Fibroblast of lung (primary cell): ENCODE data around the gene CTBP2. TPM values are rescaled to one million over a fixed set of nuclear protein-coding genes. Genes with fewer than 3 reads are reported as not detected.

Experiments
- DNase-seq, 2 donors: peaks; one replicate each; pipeline versions ENCODE4 v3.0.0 to v3.0.0-alpha.2; 2010; ENCODE audit warnings: low read depth in 2 of 2
- H2AFZ ChIP-seq: 2 replicates; pipeline ENCODE4 v1.5.1; 2012; ENCODE audit warnings: low read length, control low read depth, inconsistent platforms
- H3K27ac ChIP-seq: 2 replicates; pipeline ENCODE4 v1.5.1; 2011; ENCODE audit warnings: low read length, control low read depth; ENCODE audit not compliant: insufficient read depth
- H3K27me3 ChIP-seq: 2 replicates; pipeline ENCODE4 v1.5.1; 2011; ENCODE audit warnings: mild to moderate bottlenecking, low read length; ENCODE audit not compliant: control insufficient read depth, insufficient read depth
- H3K36me3 ChIP-seq: 2 replicates; pipeline ENCODE4 v1.5.1; 2011; ENCODE audit warnings: low read length; ENCODE audit not compliant: control insufficient read depth, insufficient read depth
- H3K4me1 ChIP-seq: 2 replicates; pipeline ENCODE4 v1.5.1; 2011; ENCODE audit warnings: low read length; ENCODE audit not compliant: control insufficient read depth, insufficient read depth; ENCODE audit errors: extremely low read depth
- H3K4me2 ChIP-seq: 2 replicates; pipeline ENCODE4 v1.5.1; 2011; ENCODE audit warnings: low read length, control low read depth; ENCODE audit not compliant: insufficient read depth; ENCODE audit errors: extremely low read depth
- H3K4me3 ChIP-seq, 4 experiments: fragments of 200-600 bp in 1 of 4; sonication (generic) in 1 of 4; replicated peaks in 1 of 4; 2 replicates each; pipeline ENCODE4 v1.5.1; 2011 to 2016; ENCODE audit warnings: low read length in 4 of 4, low read depth in 3 of 4, mild to moderate bottlenecking in 3 of 4, control low read depth in 2 of 4, inconsistent platforms in 1 of 4, mixed read lengths in 1 of 4; ENCODE audit not compliant: insufficient read depth in 1 of 4; ENCODE audit errors: control extremely low read depth in 1 of 4
- H3K79me2 ChIP-seq: 2 replicates; pipeline ENCODE4 v1.5.1; 2012; ENCODE audit warnings: mild to moderate bottlenecking, low read length, inconsistent platforms; ENCODE audit not compliant: control insufficient read depth, insufficient read depth
- H3K9ac ChIP-seq: 2 replicates; pipeline ENCODE4 v1.5.1; 2011; ENCODE audit warnings: mild to moderate bottlenecking, low read length, control low read depth; ENCODE audit not compliant: insufficient read depth
- H3K9me3 ChIP-seq: 2 replicates; pipeline ENCODE4 v1.5.1; 2012; ENCODE audit warnings: low read depth, low read length; ENCODE audit not compliant: control insufficient read depth, insufficient read depth
- H4K20me1 ChIP-seq: 2 replicates; pipeline ENCODE4 v1.5.1; 2011; ENCODE audit warnings: low read length; ENCODE audit not compliant: control insufficient read depth, insufficient read depth; ENCODE audit errors: extremely low read depth
- EZH2 ChIP-seq: IDR thresholded peaks from 2 replicates; pipeline ENCODE4 v1.5.1; 2012; ENCODE audit warnings: low read length, control low read depth, mild to moderate bottlenecking; ENCODE audit errors: missing control alignments
- polyA plus RNA-seq, 2 donors: library from polyadenylated mRNA; depleted of rRNA in 1 of 2; stranded (reverse) in 1 of 2; unstranded in 1 of 2; fragments of >200 nt; gene quantifications; 2 replicates each; pipeline ENCODE4 v1.2.1, GENCODE V29; 2011 to 2012; ENCODE audit warnings: missing spikeins in 1 of 2
- total RNA-seq: library from RNA; depleted of rRNA; stranded (reverse); fragments of >200 nt; gene quantifications from 2 replicates; pipeline ENCODE4 v1.2.1, GENCODE V29; 2014
- TF ChIP-seq, protein P1 (sequence below), 2 donors: IDR thresholded peaks in 1 of 2; conservative IDR thresholded peaks in 1 of 2; 1 replicate in 1 of 2; 2 replicates in 1 of 2; pipeline ENCODE4 v1.5.1; 2011 to 2012; ENCODE audit warnings: low read length in 2 of 2, control low read depth in 1 of 2, inconsistent platforms in 1 of 2, low read depth in 1 of 2, mild to moderate bottlenecking in 1 of 2

The CTBP2 gene
- total and polyA plus RNA-seq, 2 donors (not counting 1 experiment from before 2014, with no cell fraction given), result 72.1 to 73.3 TPM

DNA sequence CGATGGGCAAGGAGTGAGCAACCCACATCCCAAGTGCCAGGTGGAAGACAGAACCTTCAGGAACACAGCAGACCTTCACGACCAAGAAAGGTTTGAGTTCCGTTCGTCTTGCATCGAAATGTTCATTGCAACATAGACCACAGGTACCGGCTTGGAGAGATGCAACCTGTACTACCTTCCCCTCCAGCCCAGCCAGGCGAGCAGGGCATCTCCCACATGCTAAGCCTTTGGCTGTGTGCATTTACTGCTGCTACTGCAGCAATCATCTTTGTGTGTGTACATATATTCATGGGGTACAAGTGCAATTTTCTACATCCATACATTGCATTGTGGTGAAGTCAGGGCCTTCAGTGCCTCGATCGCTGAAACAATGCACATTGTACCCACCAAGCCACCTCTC is 58.8 kb downstream of the CTBP2 start:
- no peak overlapping the region for H3K9ac ChIP-seq
- no peak overlapping the region for H2AFZ ChIP-seq
- no peaks in the 10 kb centered on the region for H3K27me3 ChIP-seq
- peaks cover 1% of the 10 kb centered on the region for H3K36me3 ChIP-seq
- TF ChIP-seq EZH2, result no peak
- TF ChIP-seq, protein P1, sequence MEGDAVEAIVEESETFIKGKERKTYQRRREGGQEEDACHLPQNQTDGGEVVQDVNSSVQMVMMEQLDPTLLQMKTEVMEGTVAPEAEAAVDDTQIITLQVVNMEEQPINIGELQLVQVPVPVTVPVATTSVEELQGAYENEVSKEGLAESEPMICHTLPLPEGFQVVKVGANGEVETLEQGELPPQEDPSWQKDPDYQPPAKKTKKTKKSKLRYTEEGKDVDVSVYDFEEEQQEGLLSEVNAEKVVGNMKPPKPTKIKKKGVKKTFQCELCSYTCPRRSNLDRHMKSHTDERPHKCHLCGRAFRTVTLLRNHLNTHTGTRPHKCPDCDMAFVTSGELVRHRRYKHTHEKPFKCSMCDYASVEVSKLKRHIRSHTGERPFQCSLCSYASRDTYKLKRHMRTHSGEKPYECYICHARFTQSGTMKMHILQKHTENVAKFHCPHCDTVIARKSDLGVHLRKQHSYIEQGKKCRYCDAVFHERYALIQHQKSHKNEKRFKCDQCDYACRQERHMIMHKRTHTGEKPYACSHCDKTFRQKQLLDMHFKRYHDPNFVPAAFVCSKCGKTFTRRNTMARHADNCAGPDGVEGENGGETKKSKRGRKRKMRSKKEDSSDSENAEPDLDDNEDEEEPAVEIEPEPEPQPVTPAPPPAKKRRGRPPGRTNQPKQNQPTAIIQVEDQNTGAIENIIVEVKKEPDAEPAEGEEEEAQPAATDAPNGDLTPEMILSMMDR (conservative IDR thresholded peaks at IDR 0.05 in 1 of 2, IDR thresholded peaks at IDR 0.05 in 1 of 2; ENCODE audit: low read depth in 1 of 2, low read length in 2 of 2), result no peak
- H3K4me2 ChIP-seq, result no peak overlapping the region
- H4K20me1 ChIP-seq, result peaks cover 2% of the 10 kb centered on the region
- no peaks in the 10 kb centered on the region for H3K9me3 ChIP-seq
- H3K79me2 ChIP-seq, result peaks cover 81% of the 10 kb centered on the region
- no peak overlapping the region for H3K27ac ChIP-seq
- DNase-seq, result no peak
- peaks cover 12% of the 10 kb centered on the region for H3K4me1 ChIP-seq
- H3K4me3 ChIP-seq, result no peak overlapping the region

DNA sequence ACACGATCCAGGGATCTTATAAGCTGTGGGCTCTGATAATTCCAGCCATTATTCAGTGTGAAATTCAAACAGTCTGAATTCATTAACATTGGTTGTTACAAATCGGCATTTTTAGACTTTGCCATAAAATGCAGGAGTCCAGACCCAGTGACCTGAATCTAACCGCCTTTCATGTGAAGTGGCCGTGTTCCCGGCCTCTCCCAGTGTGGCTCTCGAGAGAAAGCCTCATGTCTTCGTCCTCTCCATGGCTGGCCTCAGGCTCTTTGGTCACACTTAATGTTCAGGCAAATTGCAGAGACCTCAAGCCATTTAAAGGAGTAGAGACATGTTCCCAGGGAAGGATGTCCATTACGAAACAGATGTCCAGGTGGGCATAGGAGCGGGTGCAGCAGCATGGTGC is 59.3 kb downstream of the CTBP2 start:
- H3K4me1 ChIP-seq, result peaks cover 15% of the 10 kb centered on the region
- peaks cover 1% of the 10 kb centered on the region for H3K36me3 ChIP-seq
- no peak overlapping the region for H2AFZ ChIP-seq
- H4K20me1 ChIP-seq, result peaks cover 2% of the 10 kb centered on the region
- H3K9ac ChIP-seq, result no peak overlapping the region
- peaks cover 78% of the 10 kb centered on the region for H3K79me2 ChIP-seq
- H3K4me2 ChIP-seq, result no peak overlapping the region
- H3K4me3 ChIP-seq, result no peak overlapping the region
- no peak for DNase-seq
- TF ChIP-seq, protein P1 (conservative IDR thresholded peaks at IDR 0.05 in 1 of 2, IDR thresholded peaks at IDR 0.05 in 1 of 2; ENCODE audit: low read depth in 1 of 2, low read length in 2 of 2), result no peak
- no peak for TF ChIP-seq EZH2
- H3K9me3 ChIP-seq, result no peaks in the 10 kb centered on the region
- H3K27ac ChIP-seq, result no peak overlapping the region
- H3K27me3 ChIP-seq, result no peaks in the 10 kb centered on the region

DNA sequence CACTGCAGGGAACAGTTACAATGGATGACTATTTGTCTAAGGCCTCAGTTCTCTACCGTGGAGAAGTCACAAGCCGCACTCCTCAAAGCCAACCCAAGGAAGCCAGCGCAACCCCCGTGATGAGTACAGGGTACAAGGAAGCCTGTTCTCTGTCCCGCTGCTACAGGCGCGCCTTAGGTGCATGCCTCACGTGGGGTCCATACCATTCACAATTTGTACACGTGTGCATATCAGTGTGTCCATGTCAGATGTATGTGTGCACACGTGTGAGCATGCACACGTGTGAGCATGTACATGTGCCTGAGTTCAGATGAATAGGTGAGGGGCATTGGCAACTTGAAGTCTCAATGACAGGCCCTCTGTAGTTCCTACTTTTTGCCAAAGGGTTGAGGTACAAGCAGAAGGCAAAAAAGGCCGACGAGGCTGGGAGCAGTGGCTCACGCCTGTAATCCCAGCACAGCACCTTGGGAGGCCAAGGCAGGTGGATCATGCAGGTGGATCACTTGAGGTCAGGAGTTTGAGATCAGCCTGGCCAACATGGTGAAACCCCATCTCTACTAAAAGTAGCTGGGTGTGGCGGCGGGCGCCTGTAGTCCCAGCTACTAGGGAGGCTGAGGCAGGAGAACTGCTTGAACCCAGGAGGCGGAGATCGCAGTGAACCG is 62.8 kb downstream of the CTBP2 start:
- H2AFZ ChIP-seq, result no peak overlapping the region
- H3K9me3 ChIP-seq, result no peaks in the 10 kb centered on the region
- peaks cover 72% of the 10 kb centered on the region for H3K79me2 ChIP-seq
- H4K20me1 ChIP-seq, result no peaks in the 10 kb centered on the region
- no peak overlapping the region for H3K27ac ChIP-seq
- no peaks in the 10 kb centered on the region for H3K27me3 ChIP-seq
- H3K4me2 ChIP-seq, result no peak overlapping the region
- no peak overlapping the region for H3K4me3 ChIP-seq
- H3K4me1 ChIP-seq, result peaks cover 29% of the 10 kb centered on the region
- TF ChIP-seq EZH2, result no peak
- TF ChIP-seq, protein P1 (conservative IDR thresholded peaks at IDR 0.05 in 1 of 2, IDR thresholded peaks at IDR 0.05 in 1 of 2; ENCODE audit: low read depth in 1 of 2, low read length in 2 of 2), result no peak
- DNase-seq, result no peak
- peaks cover 1% of the 10 kb centered on the region for H3K36me3 ChIP-seq
- H3K9ac ChIP-seq, result no peak overlapping the region
